Retinal pigment epithelial cell (primary cell): ENCODE results near the gene KLF7.

ENCODE experiments used
- DNase-seq: peaks from one replicate; pipeline ENCODE4 v3.0.0-alpha.2; 2010; ENCODE audit warnings: low read depth
- H3K4me3 ChIP-seq: 2 replicates; pipeline ENCODE4 v1.5.1; 2011; ENCODE audit warnings: mild to moderate bottlenecking, low read length, control low read depth, moderate library complexity
- TF ChIP-seq, protein P1 (sequence below): conservative IDR thresholded peaks from 2 replicates; pipeline ENCODE4 v1.5.1; 2011; ENCODE audit warnings: low read depth, low read length, control low read depth, inconsistent platforms

KLF7 gene

GRCh38 chr2:207128867-207129266 is 36.9 kb downstream of the KLF7 start:
- TF ChIP-seq, protein P1, sequence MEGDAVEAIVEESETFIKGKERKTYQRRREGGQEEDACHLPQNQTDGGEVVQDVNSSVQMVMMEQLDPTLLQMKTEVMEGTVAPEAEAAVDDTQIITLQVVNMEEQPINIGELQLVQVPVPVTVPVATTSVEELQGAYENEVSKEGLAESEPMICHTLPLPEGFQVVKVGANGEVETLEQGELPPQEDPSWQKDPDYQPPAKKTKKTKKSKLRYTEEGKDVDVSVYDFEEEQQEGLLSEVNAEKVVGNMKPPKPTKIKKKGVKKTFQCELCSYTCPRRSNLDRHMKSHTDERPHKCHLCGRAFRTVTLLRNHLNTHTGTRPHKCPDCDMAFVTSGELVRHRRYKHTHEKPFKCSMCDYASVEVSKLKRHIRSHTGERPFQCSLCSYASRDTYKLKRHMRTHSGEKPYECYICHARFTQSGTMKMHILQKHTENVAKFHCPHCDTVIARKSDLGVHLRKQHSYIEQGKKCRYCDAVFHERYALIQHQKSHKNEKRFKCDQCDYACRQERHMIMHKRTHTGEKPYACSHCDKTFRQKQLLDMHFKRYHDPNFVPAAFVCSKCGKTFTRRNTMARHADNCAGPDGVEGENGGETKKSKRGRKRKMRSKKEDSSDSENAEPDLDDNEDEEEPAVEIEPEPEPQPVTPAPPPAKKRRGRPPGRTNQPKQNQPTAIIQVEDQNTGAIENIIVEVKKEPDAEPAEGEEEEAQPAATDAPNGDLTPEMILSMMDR, result no peak
- no peak for DNase-seq
- H3K4me3 ChIP-seq, result no peak overlapping the region

- no peak for DNase-seq
- no peak overlapping the region for H3K4me3 ChIP-seq
- TF ChIP-seq, protein P1, result no peak
Observed at GRCh38 chr2:207126724-207127308, 38.9 kb downstream of the KLF7 start.

DNA sequence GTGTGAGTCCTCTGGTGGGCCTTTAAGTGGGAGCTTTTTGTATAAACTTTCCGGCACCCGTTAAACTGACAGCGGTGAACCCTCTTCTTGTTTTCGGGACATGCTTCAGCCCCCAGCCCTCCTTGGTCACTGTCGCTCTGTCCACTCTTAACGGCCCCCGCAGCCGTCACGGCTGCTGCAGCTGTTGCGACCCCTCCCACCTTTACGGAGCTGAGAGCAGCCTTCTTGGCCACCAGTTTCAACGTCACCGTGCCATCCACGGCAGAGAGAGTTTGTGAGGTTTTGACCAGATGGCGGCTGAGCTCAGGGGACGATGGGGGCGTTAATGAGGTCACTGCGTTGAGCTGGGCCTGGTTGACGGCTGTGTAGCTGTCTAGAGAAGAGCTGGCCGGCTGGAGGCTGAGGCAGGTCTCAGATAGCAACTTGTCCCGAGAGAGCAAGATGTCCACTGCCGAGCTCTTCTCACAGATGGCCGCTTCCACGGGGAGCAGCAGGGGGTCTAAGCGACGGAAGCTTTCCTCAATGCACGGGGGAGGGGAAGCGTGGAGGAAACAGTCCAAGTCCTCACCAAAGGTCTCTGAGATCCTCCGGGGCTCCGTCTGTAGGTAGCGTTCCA is 41.9 kb downstream of the KLF7 start:
- no peak for DNase-seq
- TF ChIP-seq, protein P1, result no peak
- no peak overlapping the region for H3K4me3 ChIP-seq

- TF ChIP-seq, protein P1, result no peak
- no peak for DNase-seq
- H3K4me3 ChIP-seq, result no peak overlapping the region
Observed at GRCh38 chr2:207123335-207123744, 42.4 kb downstream of the KLF7 start.

DNA sequence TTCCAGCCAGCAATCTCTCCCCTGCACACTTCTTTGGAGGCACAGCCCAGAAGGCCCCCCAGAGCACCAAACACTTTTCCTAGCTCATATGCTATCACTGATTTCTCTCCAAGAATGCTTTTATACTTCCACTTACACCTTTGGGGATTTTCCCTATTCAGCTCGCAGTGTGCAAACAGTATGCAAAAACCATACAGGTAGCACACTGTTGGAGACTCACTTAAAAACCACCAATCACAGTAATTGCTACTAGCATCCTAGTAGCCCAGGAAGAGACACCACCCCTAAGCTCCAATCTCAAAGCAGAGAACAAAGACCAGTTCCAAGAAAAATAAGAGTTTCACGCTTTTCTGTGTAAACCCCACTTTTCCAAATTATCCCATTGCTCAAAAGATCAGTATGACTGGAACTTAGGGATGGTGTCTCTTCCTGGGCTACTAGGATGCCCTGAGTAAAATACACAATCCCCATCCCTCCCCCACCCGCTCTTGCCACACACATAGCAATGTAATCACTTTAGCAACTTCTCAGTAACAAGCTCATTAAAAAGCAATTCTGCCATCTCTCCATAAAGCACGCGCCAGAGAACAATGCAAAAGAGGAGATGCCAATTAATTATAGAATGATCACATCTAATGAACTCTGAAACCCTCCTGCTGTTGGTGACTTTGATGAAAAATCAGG is 43.0 kb downstream of the KLF7 start:
- H3K4me3 ChIP-seq, result no peak overlapping the region
- TF ChIP-seq, protein P1, result no peak
- DNase-seq, result no peak

- DNase-seq, result no peak
- no peak overlapping the region for H3K4me3 ChIP-seq
- TF ChIP-seq, protein P1, result no peak
Observed at GRCh38 chr2:207121784-207122183, 44.0 kb downstream of the KLF7 start.

DNA sequence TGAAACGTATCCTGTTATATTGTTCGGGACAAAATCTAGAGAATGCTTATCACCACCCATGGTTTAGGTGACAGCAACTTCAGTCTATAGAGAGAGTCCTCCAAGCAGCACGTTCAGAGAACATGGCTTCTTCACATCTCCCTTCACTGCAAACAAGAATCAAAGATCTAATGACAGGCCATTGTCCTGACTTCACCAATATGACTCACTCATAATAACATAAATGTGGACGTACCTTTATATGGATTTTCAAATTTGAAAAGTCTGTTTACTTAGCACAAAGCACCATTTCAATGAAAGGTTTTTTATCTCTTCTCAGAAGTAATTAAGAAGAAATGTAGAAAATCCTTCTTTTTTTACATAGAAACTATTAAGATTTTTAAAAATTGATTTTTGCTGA is 46.7 kb downstream of the KLF7 start:
- no peak overlapping the region for H3K4me3 ChIP-seq
- TF ChIP-seq, protein P1, result no peak
- DNase-seq, result no peak
